VCaP (cell line): Measurements from ENCODE around the gene RPS27L.

ENCODE experiments used
- H3K27ac ChIP-seq: fragments of 450-650 bp; 2 replicates; pipeline ENCODE4 v1.5.1; 2017
- TF ChIP-seq, protein P1 (sequence below): fragments of 450-650 bp; conservative IDR thresholded peaks from 2 replicates; pipeline ENCODE4 v1.5.1; 2017; ENCODE audit warnings: mild to moderate bottlenecking, moderate library complexity

RPS27L gene

GRCh38 chr15:63190769-63191649 is 33.7 kb upstream of the RPS27L start:
- peak overlapping the region; percentile 89 for H3K27ac ChIP-seq
- TF ChIP-seq, protein P1, sequence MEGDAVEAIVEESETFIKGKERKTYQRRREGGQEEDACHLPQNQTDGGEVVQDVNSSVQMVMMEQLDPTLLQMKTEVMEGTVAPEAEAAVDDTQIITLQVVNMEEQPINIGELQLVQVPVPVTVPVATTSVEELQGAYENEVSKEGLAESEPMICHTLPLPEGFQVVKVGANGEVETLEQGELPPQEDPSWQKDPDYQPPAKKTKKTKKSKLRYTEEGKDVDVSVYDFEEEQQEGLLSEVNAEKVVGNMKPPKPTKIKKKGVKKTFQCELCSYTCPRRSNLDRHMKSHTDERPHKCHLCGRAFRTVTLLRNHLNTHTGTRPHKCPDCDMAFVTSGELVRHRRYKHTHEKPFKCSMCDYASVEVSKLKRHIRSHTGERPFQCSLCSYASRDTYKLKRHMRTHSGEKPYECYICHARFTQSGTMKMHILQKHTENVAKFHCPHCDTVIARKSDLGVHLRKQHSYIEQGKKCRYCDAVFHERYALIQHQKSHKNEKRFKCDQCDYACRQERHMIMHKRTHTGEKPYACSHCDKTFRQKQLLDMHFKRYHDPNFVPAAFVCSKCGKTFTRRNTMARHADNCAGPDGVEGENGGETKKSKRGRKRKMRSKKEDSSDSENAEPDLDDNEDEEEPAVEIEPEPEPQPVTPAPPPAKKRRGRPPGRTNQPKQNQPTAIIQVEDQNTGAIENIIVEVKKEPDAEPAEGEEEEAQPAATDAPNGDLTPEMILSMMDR, result no peak

DNA sequence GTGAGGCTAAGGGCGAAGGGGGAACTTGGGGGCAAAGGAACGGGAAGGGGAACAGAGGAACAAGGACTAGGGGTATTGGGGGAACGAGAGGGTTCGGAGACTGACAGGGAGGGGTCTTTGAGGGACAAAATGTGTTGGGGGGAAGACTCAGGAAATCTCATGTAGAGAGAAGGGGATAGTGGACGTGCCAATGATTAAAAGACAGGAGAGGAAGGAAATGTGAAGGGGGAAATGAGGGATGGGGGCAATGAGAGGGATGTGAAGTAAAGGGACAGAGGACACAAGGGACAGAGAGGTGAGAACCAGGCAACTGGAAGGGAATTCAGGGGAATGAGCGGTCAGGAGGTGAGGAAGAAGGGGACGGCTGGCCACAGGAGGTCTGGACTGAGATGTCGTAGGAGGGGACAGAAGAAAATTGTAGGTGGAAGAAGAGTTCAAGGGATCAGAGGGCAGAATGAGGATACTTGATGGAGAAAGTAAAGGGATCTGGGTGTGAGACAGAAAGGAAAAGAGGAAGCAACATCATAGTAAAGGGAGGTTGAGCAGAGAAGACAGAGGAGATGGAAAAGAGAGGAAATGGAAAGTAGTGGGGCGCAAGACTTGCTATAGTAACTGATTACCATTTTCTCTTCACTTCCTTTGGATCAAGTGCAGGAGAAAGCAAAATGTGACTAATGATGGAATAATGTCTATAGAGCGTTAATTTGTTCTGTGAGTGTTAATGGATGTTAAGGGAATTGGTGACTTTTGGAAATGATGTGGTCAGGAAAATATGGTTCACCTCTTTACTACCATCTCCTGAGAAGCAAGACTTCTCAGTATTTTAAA is 32.9 kb upstream of the RPS27L start:
- peak overlapping the region; percentile 89 for H3K27ac ChIP-seq
- TF ChIP-seq, protein P1, result no peak

DNA sequence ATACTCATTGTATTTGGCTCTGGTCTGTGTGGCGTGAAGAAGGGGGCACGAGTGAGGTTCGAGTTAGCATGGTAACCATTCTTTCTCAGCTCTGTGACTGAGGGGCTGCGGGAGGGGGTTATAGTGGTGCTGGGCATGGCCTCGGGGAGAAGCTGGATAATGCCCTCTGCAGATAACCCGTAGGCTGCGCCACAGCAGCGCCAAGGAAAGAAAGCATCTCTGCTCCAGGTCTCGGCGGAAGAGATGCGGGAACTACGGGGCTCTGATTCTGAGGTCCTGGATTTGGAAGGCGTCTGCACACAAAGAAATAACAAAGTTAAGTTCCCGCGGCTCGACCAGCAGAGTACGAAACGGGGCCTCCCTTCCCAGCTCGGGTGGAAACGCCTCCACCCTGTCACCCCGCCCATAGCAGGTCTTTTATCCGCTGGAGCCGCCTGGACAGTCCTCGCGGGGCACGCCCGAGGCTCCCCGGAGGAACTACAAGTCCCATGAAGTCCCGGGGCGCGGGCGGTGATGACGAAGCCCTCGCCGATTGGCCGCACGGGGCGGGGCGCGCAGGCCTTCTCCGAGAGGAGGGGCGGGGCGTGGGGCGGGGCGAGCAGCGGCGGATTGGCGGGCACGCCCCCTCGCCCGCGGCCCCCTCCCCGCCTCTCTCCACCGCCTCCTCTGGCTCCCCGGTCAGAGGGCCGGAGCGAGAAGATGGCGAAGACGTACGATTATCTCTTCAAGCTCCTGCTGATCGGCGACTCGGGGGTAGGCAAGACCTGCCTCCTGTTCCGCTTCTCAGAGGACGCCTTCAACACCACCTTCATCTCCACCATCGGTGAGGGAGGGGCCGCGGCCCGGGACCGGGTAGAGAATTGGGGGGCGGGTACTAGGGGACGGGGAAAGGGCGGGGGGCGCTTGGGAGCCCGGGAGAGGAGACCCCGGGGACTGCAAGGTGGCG is 31.9 kb upstream of the RPS27L start, which contains the start of gene RAB8B:
RAB8B (plus strand) TSS at position 681 of the 946 bp plus-strand sequence; CDS start at position 700, 19 bp downstream.
- TF ChIP-seq, protein P1, result peak; percentile 22; the same call in 1 of the 2 replicates
- H3K27ac ChIP-seq, result peak within 1 kb of the TSS; percentile 89

GRCh38 chr15:63188247-63188925 is 31.1 kb upstream of the RPS27L start:
- TF ChIP-seq, protein P1, result no peak
- peak overlapping the region; percentile 89 for H3K27ac ChIP-seq

GRCh38 chr15:63187589-63188226 is 30.4 kb upstream of the RPS27L start:
- TF ChIP-seq, protein P1, result no peak
- H3K27ac ChIP-seq, result peak overlapping the region; percentile 89

GRCh38 chr15:63186065-63186464 is 28.8 kb upstream of the RPS27L start:
- TF ChIP-seq, protein P1, result no peak
- H3K27ac ChIP-seq, result no peak overlapping the region
